ENCODE results near the gene CHD9. TPM values are rescaled to one million over a fixed set of nuclear protein-coding genes. Genes with fewer than 3 reads are reported as not detected.

The CHD9 gene
- total and polyA plus RNA-seq, 9 of the 15 experiments (the other 6 are each of a cell fraction or from before 2014, with no cell fraction given) = 29.0 to 69.3 (median 40.6) TPM

DNA sequence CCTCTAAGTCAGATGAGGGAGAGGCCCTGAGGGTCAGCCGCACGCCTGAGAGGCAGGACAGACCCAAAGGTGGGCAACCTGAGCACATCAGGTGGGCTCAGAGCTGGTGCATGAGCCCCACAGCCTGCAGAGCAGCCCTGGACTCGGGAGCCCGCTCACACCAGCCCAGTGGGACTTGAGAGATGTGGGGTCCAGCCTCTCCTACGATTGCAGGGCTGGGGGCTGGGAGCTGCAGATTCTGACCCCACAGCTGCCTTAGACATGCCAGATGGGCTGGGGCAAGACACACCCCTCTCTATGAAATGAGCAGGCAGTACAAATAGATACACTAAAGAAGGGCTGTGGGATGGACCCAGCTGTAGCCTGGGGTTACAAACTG is 302.4 kb downstream of the CHD9 start:
- H3K27me3 ChIP-seq (ENCODE audit: control insufficient read depth in 2 of 2, insufficient read depth in 2 of 2, low read length in 2 of 2) = peaks cover 2 to 33% of the 10 kb centered on the region in 2 experiments; a peak in 2 of 5 replicates
- no peak overlapping the region for H3K9ac ChIP-seq (ENCODE audit: insufficient read depth in 1 of 2, low read depth in 2 of 2, low read length in 2 of 2)
- no TSS peak for BruUV-seq (replicated peaks)
- intact Hi-C loops (cut with micrococcal nuclease) (no loop called here), in situ Hi-C loops (cut with MboI) (no loop called here)
- H3K4me3 ChIP-seq = no peak overlapping the region
- no peak for TF ChIP-seq ZNF644 (tag; IDR thresholded peaks at IDR 0.05; ENCODE audit: low read depth)
- no peak for TF ChIP-seq GABPB1 (CRISPR knock-in tag; IDR thresholded peaks at IDR 0.05)
- no peak for TF ChIP-seq EHMT2 (IDR thresholded peaks at IDR 0.05)
- TF ChIP-seq ASH1L (IDR thresholded peaks at IDR 0.05; ENCODE audit: borderline replicate concordance, low read depth, partially characterized antibody) = no peak
- no peak for TF ChIP-seq ZNF217 (CRISPR knock-in tag; IDR thresholded peaks at IDR 0.05)
- TF ChIP-seq ZNF717 (CRISPR knock-in tag; IDR thresholded peaks at IDR 0.05) = no peak
- no peak for TF ChIP-seq CCNT2 (IDR thresholded peaks at IDR 0.05; ENCODE audit: borderline replicate concordance, extremely low read depth, insufficient read length, low read depth, low read length)
- TF ChIP-seq, protein P1, sequence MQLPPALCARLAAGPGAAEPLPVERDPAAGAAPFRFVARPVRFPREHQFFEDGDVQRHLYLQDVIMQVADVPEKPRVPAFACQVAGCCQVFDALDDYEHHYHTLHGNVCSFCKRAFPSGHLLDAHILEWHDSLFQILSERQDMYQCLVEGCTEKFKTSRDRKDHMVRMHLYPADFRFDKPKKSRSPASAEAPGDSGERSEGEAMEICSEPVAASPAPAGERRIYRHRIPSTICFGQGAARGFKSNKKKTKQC (CRISPR knock-in tag; IDR thresholded peaks at IDR 0.05) = no peak
- TF ChIP-seq, protein P2, sequence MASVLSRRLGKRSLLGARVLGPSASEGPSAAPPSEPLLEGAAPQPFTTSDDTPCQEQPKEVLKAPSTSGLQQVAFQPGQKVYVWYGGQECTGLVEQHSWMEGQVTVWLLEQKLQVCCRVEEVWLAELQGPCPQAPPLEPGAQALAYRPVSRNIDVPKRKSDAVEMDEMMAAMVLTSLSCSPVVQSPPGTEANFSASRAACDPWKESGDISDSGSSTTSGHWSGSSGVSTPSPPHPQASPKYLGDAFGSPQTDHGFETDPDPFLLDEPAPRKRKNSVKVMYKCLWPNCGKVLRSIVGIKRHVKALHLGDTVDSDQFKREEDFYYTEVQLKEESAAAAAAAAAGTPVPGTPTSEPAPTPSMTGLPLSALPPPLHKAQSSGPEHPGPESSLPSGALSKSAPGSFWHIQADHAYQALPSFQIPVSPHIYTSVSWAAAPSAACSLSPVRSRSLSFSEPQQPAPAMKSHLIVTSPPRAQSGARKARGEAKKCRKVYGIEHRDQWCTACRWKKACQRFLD (CRISPR knock-in tag; IDR thresholded peaks at IDR 0.05) = no peak
- TF ChIP-seq RBM14 (IDR thresholded peaks at IDR 0.05; ENCODE audit: borderline replicate concordance, insufficient read depth, low read depth, low read length) = no peak
- POLR2A ChIA-PET = no interaction called here
- ATAC-seq (no peak), DNase-seq (ENCODE audit: extremely low read depth in 1 of 4, low spot score in 3 of 4) (no peak), FAIRE-seq (no peak)
- CTCF ChIA-PET (ENCODE audit: low intra/inter-chr PET ratio) = no interaction called here
- no peak overlapping the region for H3K27ac ChIP-seq (ENCODE audit: extremely low read depth, low read depth, low read length)
- H3K36me3 ChIP-seq (ENCODE audit: control insufficient read depth, insufficient read depth, low read length) = no peaks in the 10 kb centered on the region
- 1% methylated on average over 5 of the region's 5 CpGs for WGBS (ENCODE audit: insufficient coverage, low coverage, missing lambda C conversion rate)
- H3K9me1 ChIP-seq (ENCODE audit: control insufficient read depth, insufficient read depth, low read length) = no peaks in the 10 kb centered on the region
- H3K4me1 ChIP-seq (replicated peaks in 1 of 2; ENCODE audit: control insufficient read depth in 2 of 2, insufficient read depth in 2 of 2, low read length in 2 of 2) = no peaks in the 10 kb centered on the region
- H2AFZ ChIP-seq (ENCODE audit: low read depth, low read length) = no peak overlapping the region
- no peaks in the 10 kb centered on the region for H3K79me2 ChIP-seq (ENCODE audit: control insufficient read depth, insufficient read depth, low read length)
- no peaks in the 10 kb centered on the region for H4K20me1 ChIP-seq (replicated peaks; ENCODE audit: control insufficient read depth, insufficient read depth, low read length)
- no peaks in the 10 kb centered on the region for H3K9me3 ChIP-seq (replicated peaks; ENCODE audit: control insufficient read depth, insufficient read depth, low read depth, low read length)
- no peak overlapping the region for H3K4me2 ChIP-seq (ENCODE audit: insufficient read depth, low read length)
